K562 (cell line): Measurements from ENCODE around the gene SCAMP1. TPM values are rescaled to one million over a fixed set of nuclear protein-coding genes. Genes with fewer than 3 reads are reported as not detected.

Source experiments
- CC2D1A ChIP-seq: fragments of 450-650 bp; IDR thresholded peaks from 2 replicates; pipeline ENCODE4 v1.6.1; 2017; ENCODE audit warnings: mild to moderate bottlenecking
- DDX20 ChIP-seq: fragments of 450-650 bp; IDR thresholded peaks from 2 replicates; pipeline ENCODE4 v1.6.1; 2016; ENCODE audit warnings: missing genetic modification characterization, low read depth, mild to moderate bottlenecking, missing compliant biosample characterization, moderate library complexity
- E2F4 ChIP-seq: sonication (generic); formaldehyde crosslinking; IDR thresholded peaks from 2 replicates; pipeline ENCODE4 v1.8.0; 2022; ENCODE audit warnings: mild to moderate bottlenecking, low read depth, missing genetic modification reagents
- ETS1 ChIP-seq: conservative IDR thresholded peaks from 2 replicates; pipeline ENCODE4 v1.6.1; 2011; ENCODE audit warnings: low read depth, mild to moderate bottlenecking, low read length; ENCODE audit not compliant: control insufficient read depth
- HDAC3 ChIP-seq: fragments of 450-650 bp; IDR thresholded peaks from 2 replicates; pipeline ENCODE4 v1.6.1; 2018; ENCODE audit warnings: borderline replicate concordance, mild to moderate bottlenecking, moderate library complexity; ENCODE audit not compliant: partially characterized antibody
- ILK ChIP-seq: fragments of 450-650 bp; IDR thresholded peaks from 2 replicates; pipeline ENCODE4 v1.6.1; 2016; ENCODE audit warnings: missing genetic modification characterization, low read depth, mild to moderate bottlenecking, missing compliant biosample characterization, moderate library complexity, borderline replicate concordance
- KLF16 ChIP-seq: IDR thresholded peaks from 2 replicates; pipeline ENCODE4 v1.6.1; 2016; ENCODE audit warnings: antibody characterized with exemption
- NFRKB ChIP-seq: fragments of 450-650 bp; IDR thresholded peaks from 2 replicates; pipeline ENCODE4 v1.6.1; 2016; ENCODE audit warnings: low read depth
- SAP30 ChIP-seq: fragments of 200-600 bp; sonication (generic); IDR thresholded peaks from 2 replicates; pipeline ENCODE4 v1.6.1; 2012; ENCODE audit warnings: borderline replicate concordance, low read depth, mild to moderate bottlenecking, moderate library complexity, low read length, control low read depth, inconsistent platforms; ENCODE audit not compliant: insufficient read depth, poor library complexity, severe bottlenecking
- SMARCA5 ChIP-seq: fragments of 450-650 bp; IDR thresholded peaks from 2 replicates; pipeline ENCODE4 v1.6.1; 2016
- SRSF3 ChIP-seq: fragments of 200-400 bp; formaldehyde crosslinking; IDR thresholded peaks from 2 replicates; pipeline ENCODE4 v1.6.1; 2016; ENCODE audit warnings: mild to moderate bottlenecking, low read length, moderate library complexity; ENCODE audit not compliant: insufficient read depth
- ZNF174 ChIP-seq: fragments of 250-450 bp; sonication (Bioruptor Pico); IDR thresholded peaks from 2 replicates; pipeline ENCODE4 v1.4.0; 2020; ENCODE audit warnings: mild to moderate bottlenecking
- ZNF24 ChIP-seq: fragments of 450-650 bp; IDR thresholded peaks from 2 replicates; pipeline ENCODE4 v1.6.1; 2016
- ZNF277 ChIP-seq: fragments of 250-450 bp; sonication (Bioruptor Pico); IDR thresholded peaks from 2 replicates; pipeline ENCODE4 v1.8.0; 2022; ENCODE audit warnings: inconsistent platforms, mild to moderate bottlenecking, moderate library complexity, borderline replicate concordance
- ZNF644 ChIP-seq: fragments of 200-800 bp; sonication (Bioruptor generic); IDR thresholded peaks from 2 replicates; pipeline ENCODE4 v1.6.1; 2016; ENCODE audit warnings: low read depth, missing genetic modification characterization, missing compliant biosample characterization
- polyA plus RNA-seq, 8 experiments: library from polyadenylated mRNA; depleted of rRNA in 4 of 8; stranded (reverse) in 5 of 8; unstranded in 3 of 8; fragments of >200 nt; fragmentation: Nextera tagmentation in 2 of 8; fragmentation: Illumina TruSeq in 1 of 8; extraction: Ambion mirVana in 2 of 8; extraction: Trizol in 1 of 8; gene quantifications; 2 replicates each; pipeline versions ENCODE4 v1.2.1 to v1.2.3, GENCODE V29; 2011 to 2014; ENCODE audit warnings: inconsistent platforms in 1 of 8, missing spikeins in 1 of 8
- total RNA-seq, 7 experiments: library from RNA; depleted of rRNA in 6 of 7; stranded (reverse); fragments of >200 nt in 6 of 7; fragmentation: Illumina TruSeq in 2 of 7; extraction: Trizol in 2 of 7; gene quantifications; 2 replicates each; pipeline versions ENCODE4 v1.2.1 to v1.2.3, GENCODE V29; 2011 to 2021; ENCODE audit warnings: low replicate concordance in 1 of 7
- TF ChIP-seq, protein P1 (sequence below): fragments of 450-650 bp; IDR thresholded peaks from 2 replicates; pipeline ENCODE4 v1.6.1; 2018; ENCODE audit not compliant: partially characterized antibody
- TF ChIP-seq, protein P2 (sequence below): fragments of 450-650 bp; formaldehyde crosslinking; IDR thresholded peaks from 2 replicates; pipeline ENCODE4 v1.4.0; 2020; ENCODE audit warnings: mild to moderate bottlenecking, mixed read lengths

The SCAMP1 gene
- total and polyA plus RNA-seq, 9 of the 15 experiments (the other 6 are each of a cell fraction or from before 2014, with no cell fraction given) = 5.4 to 23.9 (median 13.8) TPM

- TF ChIP-seq HDAC3 = peak; percentile 45
- no peak for TF ChIP-seq E2F4
- TF ChIP-seq, protein P1, sequence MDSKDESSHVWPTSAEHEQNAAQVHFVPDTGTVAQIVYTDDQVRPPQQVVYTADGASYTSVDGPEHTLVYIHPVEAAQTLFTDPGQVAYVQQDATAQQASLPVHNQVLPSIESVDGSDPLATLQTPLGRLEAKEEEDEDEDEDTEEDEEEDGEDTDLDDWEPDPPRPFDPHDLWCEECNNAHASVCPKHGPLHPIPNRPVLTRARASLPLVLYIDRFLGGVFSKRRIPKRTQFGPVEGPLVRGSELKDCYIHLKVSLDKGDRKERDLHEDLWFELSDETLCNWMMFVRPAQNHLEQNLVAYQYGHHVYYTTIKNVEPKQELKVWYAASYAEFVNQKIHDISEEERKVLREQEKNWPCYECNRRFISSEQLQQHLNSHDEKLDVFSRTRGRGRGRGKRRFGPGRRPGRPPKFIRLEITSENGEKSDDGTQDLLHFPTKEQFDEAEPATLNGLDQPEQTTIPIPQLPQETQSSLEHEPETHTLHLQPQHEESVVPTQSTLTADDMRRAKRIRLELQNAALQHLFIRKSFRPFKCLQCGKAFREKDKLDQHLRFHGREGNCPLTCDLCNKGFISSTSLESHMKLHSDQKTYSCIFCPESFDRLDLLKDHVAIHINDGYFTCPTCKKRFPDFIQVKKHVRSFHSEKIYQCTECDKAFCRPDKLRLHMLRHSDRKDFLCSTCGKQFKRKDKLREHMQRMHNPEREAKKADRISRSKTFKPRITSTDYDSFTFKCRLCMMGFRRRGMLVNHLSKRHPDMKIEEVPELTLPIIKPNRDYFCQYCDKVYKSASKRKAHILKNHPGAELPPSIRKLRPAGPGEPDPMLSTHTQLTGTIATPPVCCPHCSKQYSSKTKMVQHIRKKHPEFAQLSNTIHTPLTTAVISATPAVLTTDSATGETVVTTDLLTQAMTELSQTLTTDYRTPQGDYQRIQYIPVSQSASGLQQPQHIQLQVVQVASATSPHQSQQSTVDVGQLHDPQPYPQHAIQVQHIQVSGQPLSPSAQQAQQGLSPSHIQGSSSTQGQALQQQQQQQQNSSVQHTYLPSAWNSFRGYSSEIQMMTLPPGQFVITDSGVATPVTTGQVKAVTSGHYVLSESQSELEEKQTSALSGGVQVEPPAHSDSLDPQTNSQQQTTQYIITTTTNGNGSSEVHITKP = peak; percentile 61
- TF ChIP-seq DDX20 = no peak
- peak; percentile 44 for TF ChIP-seq SAP30
- TF ChIP-seq ZNF24 = no peak
- TF ChIP-seq NFRKB = 0 out of 2 replicates have a peak, but pooled peaks have one; percentile 40
- TF ChIP-seq, protein P2, sequence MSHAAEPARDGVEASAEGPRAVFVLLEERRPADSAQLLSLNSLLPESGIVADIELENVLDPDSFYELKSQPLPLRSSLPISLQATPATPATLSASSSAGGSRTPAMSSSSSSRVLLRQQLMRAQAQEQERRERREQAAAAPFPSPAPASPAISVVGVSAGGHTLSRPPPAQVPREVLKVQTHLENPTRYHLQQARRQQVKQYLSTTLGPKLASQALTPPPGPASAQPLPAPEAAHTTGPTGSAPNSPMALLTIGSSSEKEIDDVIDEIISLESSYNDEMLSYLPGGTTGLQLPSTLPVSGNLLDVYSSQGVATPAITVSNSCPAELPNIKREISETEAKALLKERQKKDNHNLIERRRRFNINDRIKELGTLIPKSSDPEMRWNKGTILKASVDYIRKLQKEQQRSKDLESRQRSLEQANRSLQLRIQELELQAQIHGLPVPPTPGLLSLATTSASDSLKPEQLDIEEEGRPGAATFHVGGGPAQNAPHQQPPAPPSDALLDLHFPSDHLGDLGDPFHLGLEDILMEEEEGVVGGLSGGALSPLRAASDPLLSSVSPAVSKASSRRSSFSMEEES (CRISPR knock-in tag) = no peak
- no peak for TF ChIP-seq ZNF174 (CRISPR knock-in tag)
- no peak for TF ChIP-seq KLF16
- no peak for TF ChIP-seq SMARCA5
- no peak for TF ChIP-seq CC2D1A
- TF ChIP-seq SRSF3 = 0 out of 2 replicates have a peak, but pooled peaks have one; percentile 23
- TF ChIP-seq ZNF277 (CRISPR knock-in tag) = no peak
- TF ChIP-seq ZNF644 = no peak
- TF ChIP-seq ETS1 = peak; percentile 61
- no peak for TF ChIP-seq ILK (tag)
These were observed at the start of gene SCAMP1 (continued) for GRCh38 chr5:78359831-78360673.
